Adipose tissue (tissue), 3 donors: ENCODE results near the gene TBX2. TPM values are rescaled to one million over a fixed set of nuclear protein-coding genes. Genes with fewer than 3 reads are reported as not detected.
"Not testable (repeated sequence)": the region's sequence is repeated elsewhere in the genome, so short reads cannot be mapped to it uniquely, and the experiment has no call there.

Experiments
- H3K27ac ChIP-seq: one replicate; pipeline ENCODE4 v1.5.1; 2013; ENCODE audit warnings: low read depth, low read length
- WGBS, 3 donors: extraction: QIAGEN DNeasy Blood & Tissue Kit; methylation state at CpG; one replicate each; pipeline ENCODE4 v1.1.7; 2013; 5-methylcytosine and 5-hydroxymethylcytosine counted together
- polyA plus RNA-seq, 3 donors: library from polyadenylated mRNA; stranded (reverse); fragments of 200-250 nt; gene quantifications; one replicate each; pipeline ENCODE4 v1.2.3, GENCODE V29; 2013
- donor health status: healthy with polysubstance abuse.
- donor health status: Bipolar disorder and iron deficiency.
- donor health status: healthy.

The TBX2 gene
- 10 to 100 TPM in 2 of 3 donors, 1 to 10 TPM in 1; 2.1 to 24.0 (median 11.3) TPM for polyA plus RNA-seq

DNA sequence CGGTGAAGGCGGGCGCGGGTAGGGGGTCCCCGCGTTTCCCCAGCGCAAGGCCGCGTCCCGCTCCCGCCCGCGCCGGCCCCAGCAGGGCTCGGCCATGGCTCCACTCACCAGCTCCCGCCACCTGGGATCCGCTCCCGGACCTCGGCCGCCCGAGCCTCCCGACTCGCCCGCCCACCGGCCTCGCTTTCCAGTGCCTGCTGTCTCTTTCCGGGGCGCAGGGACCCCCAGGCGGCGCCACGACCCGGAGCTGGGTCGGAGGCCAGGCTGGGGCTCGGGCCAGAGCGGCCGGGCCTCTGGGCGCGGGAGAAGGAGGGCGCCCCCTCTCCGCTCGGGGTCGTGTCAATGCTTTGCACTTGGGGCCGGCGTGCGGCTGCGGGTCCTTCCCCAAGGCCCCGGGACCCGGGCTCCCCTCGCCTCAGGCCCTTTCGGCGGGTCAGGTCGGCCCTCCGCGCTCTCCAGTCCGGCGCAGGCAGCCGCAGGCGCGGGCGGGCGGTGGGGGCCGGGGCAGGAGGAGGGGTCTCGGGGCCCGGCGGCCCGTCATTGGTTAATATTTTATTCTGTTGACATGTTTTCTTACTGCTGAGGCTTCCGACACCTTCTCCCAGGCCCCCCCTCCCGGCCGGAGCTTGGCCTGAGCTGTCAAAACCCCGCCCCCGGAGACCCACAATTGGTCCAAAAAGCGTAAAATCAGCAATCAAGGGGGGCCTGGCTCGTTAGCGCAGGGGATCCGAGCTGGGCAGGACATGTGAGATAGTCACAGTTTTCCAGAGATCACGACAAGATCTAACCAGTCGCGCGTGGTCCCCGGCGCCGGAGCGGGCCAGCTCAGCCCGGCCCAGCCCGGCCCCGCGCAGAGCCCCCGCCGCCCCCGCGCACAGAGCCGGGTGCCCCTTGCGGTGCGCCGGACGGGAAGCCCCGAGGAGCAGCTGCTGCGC is at the start of gene TBX2:
Gene TBX2, plus strand, starts transcription at position 713 of the 935 bp plus-strand sequence. CDS start 334 bp downstream, outside the sequence.
- H3K27ac ChIP-seq: no peak within 1 kb of the TSS
- WGBS, 3 donors: 1 to 2% (median 2%) methylated on average over 77 to 98 of the region's 98 CpGs

DNA sequence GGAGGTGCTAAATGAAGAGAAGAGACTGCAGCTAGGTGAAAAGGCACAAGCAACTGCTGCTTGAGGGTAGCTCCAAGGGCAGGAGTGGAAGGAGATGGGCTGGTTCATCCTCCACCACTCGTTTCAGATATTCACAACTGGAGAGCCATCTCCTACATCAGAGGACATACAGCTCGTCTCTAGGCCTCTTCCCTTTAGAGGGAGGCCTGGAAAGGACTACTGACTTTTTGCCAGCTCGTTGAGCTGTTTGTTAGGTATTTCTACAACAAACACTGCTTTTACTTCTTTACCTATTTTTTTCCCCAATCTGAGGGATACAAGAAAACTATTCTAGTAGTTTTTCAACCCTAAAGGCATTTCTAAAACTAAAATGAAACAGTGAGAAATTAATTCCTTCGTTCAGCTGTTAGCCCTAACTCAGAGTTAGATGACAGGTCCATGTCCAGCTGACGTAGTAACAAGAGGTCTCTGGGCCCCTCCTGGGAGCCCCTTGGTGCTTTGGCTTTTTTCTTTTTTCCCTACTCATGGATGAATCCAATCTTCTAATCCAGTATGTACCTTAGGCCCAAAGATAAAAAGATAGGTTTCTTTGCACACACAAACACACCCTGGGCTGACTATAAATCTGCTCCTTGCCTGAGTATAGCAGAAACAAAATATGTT is 47.8 kb upstream of the TBX2 start:
- H3K27ac ChIP-seq: no peak overlapping the region
- 83 to 90% (median 89%) methylated on average over 5 of the region's 5 CpGs for WGBS, 3 donors

DNA sequence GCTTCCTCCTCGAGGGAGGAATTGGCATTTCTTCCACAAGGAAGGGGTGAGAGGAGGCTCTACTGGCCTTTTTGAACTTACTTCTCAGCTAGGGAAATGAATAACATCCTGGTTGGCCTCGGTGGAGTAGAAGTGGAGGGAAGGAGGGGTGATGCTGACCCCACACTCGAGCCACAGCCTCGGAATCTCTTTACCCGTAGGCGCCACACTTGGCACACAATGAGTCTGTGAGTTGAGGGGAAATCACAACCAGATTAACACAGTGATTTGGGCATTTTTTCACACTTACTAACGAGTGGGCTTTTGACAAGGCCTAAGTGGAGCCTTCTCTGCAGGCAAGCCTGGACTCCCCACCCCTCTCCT is 47.3 kb upstream of the TBX2 start:
- H3K27ac ChIP-seq: no peak overlapping the region
- WGBS, 3 donors: 61 to 81% (median 68%) methylated on average over 7 of the region's 7 CpGs

DNA sequence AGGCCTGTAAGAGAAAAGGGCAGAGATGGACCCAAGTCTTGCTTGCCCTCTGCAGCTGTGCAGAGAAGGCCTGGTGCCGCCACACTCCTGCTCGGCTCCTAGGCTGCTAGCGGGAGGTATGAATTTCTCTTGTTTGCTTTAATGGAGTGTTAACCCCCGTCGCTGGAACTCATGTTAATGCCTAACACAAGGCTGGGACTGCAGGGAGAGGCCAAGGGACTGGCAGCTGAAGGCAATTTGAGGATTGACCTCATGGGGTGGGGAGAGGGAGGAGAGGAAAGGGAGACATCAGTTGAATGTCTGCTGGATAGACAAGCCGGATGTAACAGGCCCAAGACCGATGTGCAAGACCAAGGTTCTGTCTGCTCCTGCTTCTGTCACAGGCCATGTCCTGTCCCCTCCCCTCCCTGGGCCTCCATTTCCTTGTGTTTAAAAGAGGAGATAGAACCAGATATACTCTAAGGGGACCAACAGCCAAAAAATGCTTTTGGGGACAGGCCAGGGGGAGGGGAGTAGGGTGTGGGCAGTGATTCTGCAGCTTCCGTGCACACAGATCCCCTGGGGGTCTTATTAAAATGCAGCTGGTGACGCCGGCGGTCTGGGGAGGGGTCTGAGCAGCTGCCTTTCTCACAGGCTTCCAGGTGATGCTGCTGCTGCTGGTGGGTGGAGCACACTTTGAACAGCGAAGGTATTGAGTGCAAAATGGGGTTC is 46.7 kb upstream of the TBX2 start:
- 84 to 94% (median 88%) methylated on average over 12 of the region's 12 CpGs for whole genome bisulfite sequencing, 3 donors
- no peak overlapping the region for H3K27ac ChIP-seq

GRCh38 chr17:61353615-61354014 is 46.0 kb upstream of the TBX2 start:
- H3K27ac ChIP-seq: no peak overlapping the region
- WGBS, 3 donors: 94 to 97% (median 95%) methylated on average over 12 of the region's 12 CpGs

DNA sequence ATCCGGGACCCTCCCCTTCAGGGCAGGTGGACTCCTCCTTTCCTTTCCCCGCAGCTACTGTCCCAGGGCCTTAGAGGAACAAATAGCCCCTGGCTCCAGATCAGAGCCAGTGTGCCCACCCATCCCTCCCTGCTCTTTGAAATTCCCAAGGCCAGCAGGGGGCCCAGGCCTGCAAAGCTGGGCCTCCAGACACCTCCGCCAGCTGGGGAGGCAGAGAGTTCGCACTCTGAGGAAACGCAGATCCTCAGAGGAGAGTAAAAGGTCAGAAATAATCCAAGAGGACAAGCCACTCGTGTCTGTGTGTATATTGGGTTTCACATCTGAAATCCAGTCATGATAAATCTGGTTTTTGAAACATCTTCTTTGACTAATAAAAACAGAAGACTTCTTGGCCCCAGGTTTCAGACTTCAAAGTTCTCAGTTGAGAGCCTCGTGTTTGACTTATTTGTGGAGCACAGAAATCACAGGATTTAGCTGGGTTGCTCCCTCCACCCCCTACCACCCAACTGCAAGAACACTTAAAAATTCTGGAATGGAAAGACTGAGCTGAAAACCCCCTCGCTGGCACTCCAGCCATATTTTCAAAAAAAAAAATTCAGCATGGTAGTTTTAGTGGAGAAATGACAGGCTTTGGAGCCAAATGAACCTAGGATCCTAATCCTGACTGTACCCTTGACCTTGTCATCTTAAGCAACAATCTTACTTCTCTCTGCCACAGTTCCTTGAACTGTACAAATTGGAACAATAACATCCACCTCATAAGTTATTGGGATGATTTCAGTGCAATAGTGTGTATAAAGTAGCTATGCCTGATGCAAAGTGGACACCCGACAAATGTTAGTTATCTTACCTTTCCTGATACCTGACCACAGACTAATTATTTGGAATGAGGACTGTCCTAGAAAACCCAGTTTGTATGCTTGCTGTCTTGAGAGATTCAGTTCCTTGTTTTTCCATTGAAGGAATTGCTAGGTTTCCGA is 44.5 kb upstream of the TBX2 start:
- 89 to 92% (median 91%) methylated on average over 10 of the region's 10 CpGs for WGBS, 3 donors
- no peak overlapping the region for H3K27ac ChIP-seq

GRCh38 chr17:61357061-61357460 is 42.6 kb upstream of the TBX2 start:
- H3K27ac ChIP-seq: not testable (repeated sequence)
- WGBS, 3 donors: 88 to 90% (median 89%) methylated on average over 3 of the region's 3 CpGs

DNA sequence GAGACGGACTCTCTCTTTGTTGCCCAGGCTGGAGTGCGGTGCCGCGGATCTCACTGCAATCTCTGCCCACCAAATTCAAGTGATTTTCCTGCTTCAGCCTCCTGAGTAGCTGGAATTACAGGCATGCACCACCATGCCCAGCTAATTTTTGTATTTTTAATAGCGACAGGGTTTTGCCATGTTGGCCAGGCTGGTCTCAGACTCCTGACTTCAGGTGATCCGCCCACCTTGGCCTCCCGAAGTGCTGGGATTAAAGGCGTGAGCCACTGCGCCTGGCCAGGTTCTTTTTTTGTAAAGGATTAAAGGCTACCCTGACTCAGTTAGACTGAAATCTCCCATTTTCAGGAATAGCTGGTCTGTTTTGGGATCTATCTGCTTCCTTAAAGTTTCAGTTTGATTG is 40.1 kb upstream of the TBX2 start:
- H3K27ac ChIP-seq: not testable (repeated sequence)
- 96 to 98% (median 97%) methylated on average over 9 of the region's 9 CpGs for WGBS, 3 donors

DNA sequence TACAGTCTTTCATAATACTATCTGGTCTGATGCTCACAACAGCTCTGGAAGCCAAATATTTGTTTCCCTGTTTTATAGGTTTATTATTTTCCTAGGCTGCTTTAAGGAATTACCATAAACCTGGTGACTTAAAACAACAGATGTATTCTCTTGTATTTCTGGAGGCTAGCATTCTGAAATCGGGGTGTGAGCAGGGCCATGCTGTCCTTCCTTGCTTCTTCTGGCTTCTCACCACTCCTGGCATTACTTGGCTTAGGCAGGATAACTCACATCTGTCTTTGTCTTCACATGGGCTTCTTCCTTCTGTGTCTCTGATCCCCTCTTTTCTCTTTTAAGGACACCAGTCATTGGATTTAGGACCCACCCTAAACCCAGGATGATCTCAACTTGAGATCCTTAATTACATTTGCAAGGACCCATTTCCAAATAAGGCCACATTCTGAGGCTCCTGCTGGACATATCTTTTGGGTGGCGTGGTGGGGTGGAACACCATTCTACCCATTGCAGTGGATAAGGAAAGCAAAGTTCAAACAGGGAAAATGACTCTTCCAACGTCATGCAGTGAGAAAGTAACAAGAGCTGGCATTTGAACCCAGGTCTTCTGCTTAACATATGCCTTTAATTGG is 39.2 kb upstream of the TBX2 start:
- WGBS, 3 donors: 94 to 97% (median 96%) methylated on average over 3 of the region's 3 CpGs
- H3K27ac ChIP-seq: no peak overlapping the region

- no peak overlapping the region for H3K27ac ChIP-seq
- WGBS, 3 donors: 80 to 99% (median 85%) methylated on average over 2 of the region's 2 CpGs
Observed at GRCh38 chr17:61361084-61361483, 38.6 kb upstream of the TBX2 start.

DNA sequence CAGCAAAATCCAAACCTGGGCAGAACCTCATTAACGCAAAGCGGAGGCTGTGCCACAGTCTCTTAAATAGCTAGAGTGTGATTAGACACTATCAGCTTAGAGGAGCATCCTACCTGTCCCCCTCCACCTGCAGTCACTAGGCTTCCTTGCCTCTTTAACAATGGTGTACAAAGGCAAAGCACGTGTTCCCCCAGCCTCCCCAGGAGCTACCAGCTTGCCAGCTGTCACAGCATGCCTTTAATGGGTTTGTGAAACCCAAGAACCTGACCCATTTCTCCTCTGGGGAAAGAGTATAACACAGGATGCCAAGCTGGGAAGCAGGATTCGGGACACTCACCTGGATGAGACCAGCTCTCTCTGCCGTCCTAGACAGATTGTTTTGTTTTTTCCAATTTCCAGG is 37.2 kb upstream of the TBX2 start:
- WGBS, 3 donors: 88 to 90% (median 89%) methylated on average over 5 of the region's 5 CpGs

DNA sequence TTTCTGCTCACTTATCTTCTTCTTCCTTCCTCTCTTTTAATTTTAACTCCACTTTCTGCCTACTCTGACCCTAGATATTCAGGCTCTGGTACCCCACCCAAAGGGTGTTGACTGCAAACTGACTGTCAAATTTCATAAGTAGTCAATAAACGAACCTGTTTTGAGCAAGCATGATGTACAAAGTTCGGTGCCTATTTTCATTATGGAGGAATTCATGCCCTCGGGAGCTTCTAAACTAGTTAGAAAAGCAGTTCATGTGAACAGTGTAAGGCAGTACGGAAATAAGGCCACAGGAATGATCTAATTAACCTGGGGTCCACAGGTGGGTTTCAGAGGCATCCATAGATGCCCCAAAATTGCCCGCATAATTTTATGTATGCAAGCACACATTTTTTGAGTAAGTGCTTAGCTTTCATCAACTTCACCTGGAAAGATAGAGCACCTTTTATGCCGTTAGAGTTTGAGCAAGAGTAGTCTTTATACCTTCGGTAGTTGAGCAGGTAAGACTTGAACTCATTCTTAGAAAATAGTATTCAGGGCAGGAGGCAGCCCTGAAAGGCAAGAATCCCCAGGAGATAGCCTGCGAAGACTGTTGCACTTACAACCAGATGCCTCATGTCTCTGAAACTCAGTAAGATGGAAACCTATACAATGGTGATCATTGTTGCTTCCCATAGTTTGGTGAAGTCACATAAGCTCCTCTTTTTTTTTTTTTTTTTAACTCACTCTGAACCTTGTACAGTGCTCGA is 36.6 kb upstream of the TBX2 start:
- WGBS, 3 donors: 91% methylated on average over 9 of the region's 9 CpGs

More for the DNA sequence above, 37.2 kb upstream of the TBX2 start:
- H3K27ac ChIP-seq: no peak overlapping the region

GRCh38 chr17:61363601-61364462 is 35.8 kb upstream of the TBX2 start:
- no peak overlapping the region for H3K27ac ChIP-seq
- 96 to 97% (median 97%) methylated on average over 13 of the region's 13 CpGs for WGBS, 3 donors

More for the DNA sequence above, 36.6 kb upstream of the TBX2 start:
- no peak overlapping the region for H3K27ac ChIP-seq

DNA sequence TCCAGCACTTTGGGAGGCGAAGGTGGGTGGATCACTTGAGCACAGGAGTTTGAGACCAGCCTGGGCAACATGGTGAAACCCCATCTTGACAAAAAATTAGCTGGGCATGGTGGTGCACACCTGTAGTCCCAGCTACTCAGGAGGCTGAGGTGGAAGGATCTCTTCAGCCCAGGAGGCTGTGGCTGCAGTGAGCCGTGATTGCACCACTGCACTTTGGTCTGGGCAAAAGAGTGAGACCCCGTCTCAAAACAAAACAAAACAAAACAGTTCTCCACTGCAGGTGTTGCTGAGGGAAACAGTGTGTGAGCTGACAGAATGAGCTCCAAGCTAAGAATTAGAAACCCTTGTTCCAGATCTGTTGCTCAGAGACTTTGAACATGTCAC is 35.2 kb upstream of the TBX2 start:
- 94 to 99% (median 98%) methylated on average over 3 of the region's 3 CpGs for WGBS, 3 donors
- H3K27ac ChIP-seq: no peak overlapping the region

- WGBS, 3 donors: 92 to 93% (median 92%) methylated on average over 8 of the region's 8 CpGs
- H3K27ac ChIP-seq: no peak overlapping the region
Observed at GRCh38 chr17:61366076-61366714, 33.4 kb upstream of the TBX2 start.
